OCI-LY1 (cell line): ENCODE results near the gene OSR1.

Source experiments
- EZH2 ChIP-seq: fragments of 200-600 bp; sonication (generic), shearing (Covaris generic); IDR thresholded peaks from 2 replicates; pipeline ENCODE4 v1.8.0; 2017; ENCODE audit warnings: borderline replicate concordance, mixed run types, mild to moderate bottlenecking, antibody characterized with exemption, low read length, moderate library complexity, mixed read lengths
- TF ChIP-seq, protein P1 (sequence below): fragments of 200-600 bp; sonication (generic), shearing (Covaris generic); IDR thresholded peaks from 2 replicates; pipeline ENCODE4 v1.5.1; 2017; ENCODE audit warnings: mild to moderate bottlenecking, antibody characterized with exemption, low read length, moderate library complexity, mixed read lengths

DNA sequence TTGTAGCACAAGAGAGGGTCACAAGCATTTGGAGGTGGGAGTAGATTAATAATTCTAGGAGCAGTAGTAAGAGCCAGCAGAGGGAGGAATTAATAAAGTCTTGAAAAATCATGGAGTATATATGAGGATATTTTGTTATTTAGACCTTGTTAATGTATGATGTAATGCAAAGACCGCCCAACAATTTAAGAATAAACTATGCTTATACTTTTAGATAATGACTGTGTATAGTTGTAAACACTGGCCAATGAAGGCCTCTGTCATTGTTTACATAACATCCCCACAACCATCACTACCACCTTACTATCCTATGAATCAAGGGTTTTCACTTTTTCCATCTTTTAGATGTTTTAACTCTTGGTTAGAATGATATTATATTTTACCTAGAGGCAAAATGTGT is 37.6 kb downstream of the OSR1 start:
- TF ChIP-seq, protein P1, sequence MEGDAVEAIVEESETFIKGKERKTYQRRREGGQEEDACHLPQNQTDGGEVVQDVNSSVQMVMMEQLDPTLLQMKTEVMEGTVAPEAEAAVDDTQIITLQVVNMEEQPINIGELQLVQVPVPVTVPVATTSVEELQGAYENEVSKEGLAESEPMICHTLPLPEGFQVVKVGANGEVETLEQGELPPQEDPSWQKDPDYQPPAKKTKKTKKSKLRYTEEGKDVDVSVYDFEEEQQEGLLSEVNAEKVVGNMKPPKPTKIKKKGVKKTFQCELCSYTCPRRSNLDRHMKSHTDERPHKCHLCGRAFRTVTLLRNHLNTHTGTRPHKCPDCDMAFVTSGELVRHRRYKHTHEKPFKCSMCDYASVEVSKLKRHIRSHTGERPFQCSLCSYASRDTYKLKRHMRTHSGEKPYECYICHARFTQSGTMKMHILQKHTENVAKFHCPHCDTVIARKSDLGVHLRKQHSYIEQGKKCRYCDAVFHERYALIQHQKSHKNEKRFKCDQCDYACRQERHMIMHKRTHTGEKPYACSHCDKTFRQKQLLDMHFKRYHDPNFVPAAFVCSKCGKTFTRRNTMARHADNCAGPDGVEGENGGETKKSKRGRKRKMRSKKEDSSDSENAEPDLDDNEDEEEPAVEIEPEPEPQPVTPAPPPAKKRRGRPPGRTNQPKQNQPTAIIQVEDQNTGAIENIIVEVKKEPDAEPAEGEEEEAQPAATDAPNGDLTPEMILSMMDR = no peak
- TF ChIP-seq EZH2 = no peak
